HG02798 (cell line): Measurements from ENCODE around the gene IFITM5.
"Not testable (repeated sequence)": the region's sequence is repeated elsewhere in the genome, so short reads cannot be mapped to it uniquely, and the experiment has no call there.

Experiments
- ATAC-seq: cut with Tn5 transposase; IDR thresholded peaks from one replicate; pipeline ENCODE4 v1.9.1; 2021; ENCODE audit warnings: mild to moderate bottlenecking; ENCODE audit not compliant: unreplicated experiment, poor library complexity

The IFITM5 gene

DNA sequence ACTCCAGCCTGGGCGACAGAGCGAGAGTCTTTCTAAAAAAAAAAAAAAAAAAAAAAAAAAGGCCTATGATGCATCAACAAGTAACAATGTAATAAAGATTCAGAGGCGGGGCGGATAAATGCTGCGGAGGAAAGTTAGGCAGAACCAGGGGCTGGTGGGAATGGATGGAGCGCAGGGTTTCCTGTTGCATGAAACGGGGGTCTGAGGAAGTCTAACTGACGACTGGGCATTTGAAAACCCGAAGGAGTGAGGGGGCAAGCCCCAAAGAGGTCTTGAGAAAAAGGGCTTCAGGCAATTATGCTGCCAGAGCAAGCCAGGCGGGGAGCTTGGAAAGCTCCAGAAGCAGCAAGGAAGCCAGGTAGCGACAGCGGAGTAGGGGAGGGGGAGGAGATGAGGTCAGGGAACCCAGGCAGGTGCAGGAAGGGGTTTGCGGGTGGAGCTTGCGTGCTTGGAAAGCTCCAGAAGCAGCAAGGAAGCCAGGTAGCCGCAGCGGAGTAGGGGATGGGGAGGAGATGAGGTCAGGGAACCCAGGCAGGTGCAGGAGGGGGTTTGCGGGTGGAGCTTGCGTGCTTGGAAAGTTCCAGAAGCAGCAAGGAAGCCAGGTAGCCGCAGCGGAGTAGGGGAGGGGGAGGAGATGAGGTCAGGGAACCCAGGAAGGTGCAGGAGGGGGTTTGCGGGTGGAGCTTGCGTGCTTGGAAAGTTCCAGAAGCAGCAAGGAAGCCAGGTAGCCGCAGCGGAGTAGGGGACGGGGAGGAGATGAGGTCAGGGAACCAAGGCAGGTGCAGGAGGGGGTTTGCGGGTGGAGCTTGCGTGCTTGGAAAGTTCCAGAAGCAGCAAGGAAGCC lies 12.1 kb downstream of the IFITM5 start:
- ATAC-seq, result not testable (repeated sequence)

DNA sequence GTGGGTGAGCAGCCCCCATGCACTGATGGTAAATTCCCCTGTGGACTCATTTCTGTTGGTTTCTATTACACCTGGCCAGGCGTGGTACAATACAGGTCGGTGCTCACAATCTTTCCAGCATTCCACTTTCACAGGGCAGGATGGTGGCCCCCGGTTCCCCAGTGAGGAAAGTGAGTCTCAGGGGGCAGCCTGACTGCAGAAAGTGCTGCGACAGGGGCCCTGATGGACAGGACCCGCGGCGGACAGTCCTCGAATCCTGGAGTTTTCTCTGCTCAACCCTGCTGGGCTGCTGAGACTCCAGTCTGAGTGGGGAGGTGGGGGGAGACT lies 13.5 kb downstream of the IFITM5 start:
- ATAC-seq, result no peak

- ATAC-seq, result no peak
These were observed 14.1 kb downstream of the IFITM5 start for GRCh38 chr11:285021-285893.

- ATAC-seq, result no peak
These were observed 15.0 kb downstream of the IFITM5 start for GRCh38 chr11:284105-285020.

DNA sequence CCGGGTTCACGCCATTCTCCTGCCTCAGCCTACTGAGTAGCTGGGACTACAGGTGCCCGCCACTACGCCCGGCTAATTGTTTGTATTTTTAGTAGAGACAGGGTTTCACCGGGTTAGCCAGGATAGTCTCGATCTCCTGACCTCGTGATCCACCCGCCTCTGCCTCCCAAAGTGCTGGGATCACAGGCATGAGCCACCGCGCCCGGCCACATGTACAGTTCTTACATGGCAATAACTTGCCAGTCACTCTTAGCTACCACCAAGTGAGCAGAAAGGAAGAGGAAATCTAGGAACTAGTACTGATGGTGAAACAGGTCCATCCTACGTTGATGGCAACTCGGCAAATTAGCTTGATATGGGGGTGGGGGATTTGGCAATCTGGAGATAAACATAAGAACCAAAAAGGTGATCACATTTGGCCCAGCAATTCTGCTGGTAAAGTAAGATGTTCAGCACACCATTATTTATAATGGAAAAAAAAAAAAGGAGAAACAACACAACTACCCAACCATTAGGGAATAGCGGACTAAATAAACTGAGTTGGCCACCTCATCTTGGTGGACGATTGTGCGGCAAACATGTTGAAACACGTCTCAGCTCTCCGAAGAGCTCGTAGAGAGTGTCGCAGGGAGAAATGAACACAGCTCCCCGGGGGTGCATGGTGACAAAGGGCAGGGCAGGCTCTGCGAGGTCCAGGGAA lies 15.8 kb downstream of the IFITM5 start:
- no peak for ATAC-seq

GRCh38 chr11:282630-283360 lies 16.5 kb downstream of the IFITM5 start:
- ATAC-seq, result no peak

GRCh38 chr11:282171-282570 lies 17.2 kb downstream of the IFITM5 start:
- ATAC-seq, result no peak

GRCh38 chr11:281486-282161 lies 17.7 kb downstream of the IFITM5 start:
- no peak for ATAC-seq

GRCh38 chr11:280706-281485 lies 18.4 kb downstream of the IFITM5 start:
- ATAC-seq, result no peak

GRCh38 chr11:279966-280705 lies 19.2 kb downstream of the IFITM5 start:
- no peak for ATAC-seq

- no peak for ATAC-seq
These were observed 20.0 kb downstream of the IFITM5 start for GRCh38 chr11:279040-279965.

DNA sequence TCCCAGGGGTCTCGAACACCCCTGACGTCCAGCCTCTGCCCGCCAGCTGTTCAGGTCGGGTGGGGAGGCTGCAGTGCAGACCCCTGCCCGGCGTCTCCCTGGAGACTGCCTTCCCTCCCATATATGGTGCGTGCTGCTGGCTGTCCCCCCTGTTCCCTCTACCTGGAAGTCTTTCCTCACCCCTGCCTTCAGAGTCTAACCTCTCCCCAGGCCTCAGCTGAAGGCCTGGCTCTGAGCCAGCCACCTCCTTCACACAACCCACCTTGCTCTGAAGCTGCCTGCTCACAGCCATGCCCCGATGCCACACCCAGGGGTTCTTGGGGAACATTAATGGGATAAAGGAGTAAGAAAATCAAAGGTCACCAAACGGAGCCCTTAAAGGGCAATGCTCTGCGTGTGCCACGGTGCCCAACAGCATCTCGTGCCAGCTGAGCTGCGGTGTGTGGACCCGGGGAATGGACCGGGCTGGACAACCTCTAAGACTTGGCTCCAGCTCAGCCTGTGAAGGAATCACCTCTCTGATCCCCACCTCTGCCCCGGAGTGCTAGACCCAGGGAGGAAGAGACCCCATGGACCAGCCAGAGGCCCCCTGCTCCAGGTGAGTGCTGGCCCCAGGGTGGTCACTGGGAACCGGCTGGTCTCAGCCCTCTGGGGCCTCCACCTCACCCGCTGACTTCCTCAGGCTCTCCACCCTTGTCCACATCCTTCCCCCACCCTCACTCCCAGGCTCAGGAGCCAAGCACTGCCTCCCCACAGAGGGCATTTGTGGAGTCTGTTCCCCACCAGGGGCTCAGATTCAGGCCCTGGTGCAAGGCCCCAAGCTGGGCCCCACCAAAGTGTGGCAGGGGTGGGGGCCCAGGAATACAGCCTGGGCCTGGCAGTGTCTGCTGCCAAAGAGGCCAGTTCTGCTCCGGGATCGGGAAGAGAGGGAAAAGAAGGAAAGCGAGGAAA lies 21.1 kb downstream of the IFITM5 start, which contains the start of gene NLRP6:
NLRP6 (plus strand) TSS at position 407 of the 951 bp plus-strand sequence; CDS start at position 570, 163 bp downstream.
- ATAC-seq, result no peak

DNA sequence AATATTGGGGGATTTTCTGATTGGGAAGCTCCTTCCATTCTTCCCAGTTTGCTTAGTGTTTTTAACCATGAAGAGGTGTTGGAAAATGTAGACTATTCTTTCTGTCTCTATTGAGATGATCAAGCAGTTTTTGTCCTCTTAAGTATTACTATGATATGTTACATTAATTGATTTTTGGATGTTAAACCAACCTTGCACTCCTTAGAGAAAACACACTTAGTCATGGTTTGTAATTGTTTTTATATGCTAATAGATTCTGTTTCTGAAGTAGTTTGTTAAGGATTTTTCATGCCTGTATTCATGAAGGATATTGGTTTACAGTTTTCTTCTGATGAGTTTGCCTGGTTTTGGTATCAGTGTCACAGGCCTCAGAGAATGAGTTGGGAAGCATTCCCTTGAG lies 23.1 kb downstream of the IFITM5 start:
- no peak for ATAC-seq

DNA sequence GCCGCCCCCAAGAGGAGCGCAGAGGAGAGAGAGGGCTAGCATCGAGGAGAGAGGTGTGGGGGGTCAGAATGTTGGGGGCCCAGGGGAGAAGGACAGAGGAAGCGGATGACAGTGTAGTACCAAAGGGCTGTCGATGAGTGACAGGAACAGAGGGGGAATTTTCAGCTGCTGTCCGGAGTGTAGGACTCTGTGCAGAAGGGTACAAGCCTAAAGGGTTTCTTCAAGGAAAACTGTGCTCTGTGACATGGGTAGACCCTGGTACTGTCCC lies 26.5 kb downstream of the IFITM5 start:
- ATAC-seq, result no peak

GRCh38 chr11:272195-272930 lies 27.0 kb downstream of the IFITM5 start:
- no peak for ATAC-seq
